Heart right ventricle (tissue), 16 donors: ENCODE measurements around the gene SARDH. TPM values are rescaled to one million over a fixed set of nuclear protein-coding genes. Genes with fewer than 3 reads are reported as not detected.

Experiments used
- ATAC-seq, 8 donors: fragments of 200-7000 bp; cut with Tn5 transposase; one replicate each; pipeline ENCODE4 v1.9.1; 2020; ENCODE audit warnings: mild to moderate bottlenecking in 8 of 8, moderate library complexity in 8 of 8, moderate number of reproducible peaks in 1 of 8
- DNase-seq, 2 donors: peaks; one replicate each; pipeline ENCODE4 v3.0.0-alpha.2; 2020
- H3K27ac ChIP-seq, 10 donors: fragments of 200-600 bp; sonication (generic) in 2 of 10; one replicate each; pipeline versions ENCODE4 v1.5.0 to v1.8.0; 2020 to 2022; ENCODE audit warnings: mild to moderate bottlenecking in 3 of 10
- H3K27me3 ChIP-seq, 7 donors: fragments of 200-600 bp; one replicate each; pipeline ENCODE4 v1.8.0; 2021 to 2022; ENCODE audit warnings: mild to moderate bottlenecking in 2 of 7
- H3K36me3 ChIP-seq, 9 donors: fragments of 200-600 bp; sonication (generic) in 1 of 9; one replicate each; pipeline versions ENCODE4 v1.5.0 to v1.8.0; 2020 to 2022; ENCODE audit warnings: mild to moderate bottlenecking in 2 of 9
- H3K4me1 ChIP-seq, 9 donors: fragments of 200-600 bp; sonication (generic) in 1 of 9; one replicate each; pipeline versions ENCODE4 v1.5.0 to v1.8.0; 2020 to 2022; ENCODE audit warnings: mild to moderate bottlenecking in 4 of 9
- H3K4me3 ChIP-seq, 10 donors: fragments of 200-600 bp; sonication (generic) in 2 of 10; one replicate each; pipeline versions ENCODE4 v1.5.0 to v1.8.0; 2020 to 2022; ENCODE audit warnings: mild to moderate bottlenecking in 7 of 10, moderate library complexity in 2 of 10
- H3K9me3 ChIP-seq, 11 donors: fragments of 200-600 bp in 10 of 11; sonication (generic) in 2 of 11; one replicate each; pipeline versions ENCODE4 v1.5.0 to v1.8.0; 2013 to 2022; ENCODE audit warnings: mild to moderate bottlenecking in 2 of 11, control low read depth in 1 of 11, moderate library complexity in 1 of 11
- WGBS, 2 donors: extraction: QIAGEN DNeasy Blood & Tissue Kit; methylation state at CpG; one replicate each; pipeline ENCODE4 v1.1.7; 2013; ENCODE audit warnings: inconsistent platforms in 1 of 2; 5-methylcytosine and 5-hydroxymethylcytosine counted together
- intact Hi-C, 10 donors: fragments of 100-400 bp; cut with DNase I; formaldehyde crosslinking; loops; one replicate each; pipeline versions ENCODE4 v1.11.1 to v1.14.2; 2022
- polyA plus RNA-seq, 2 donors: library from polyadenylated mRNA; stranded (reverse); fragments of 200-250 nt; gene quantifications; one replicate each; pipeline ENCODE4 v1.2.3, GENCODE V29; 2013
- total RNA-seq, 10 donors: library from RNA; stranded (reverse); fragmentation: NEBNext Ultra II Directional in 3 of 10; extraction: Animal tissue kit (Norgen Biotek cat#: 25700) in 3 of 10; gene quantifications; one replicate each; pipeline versions ENCODE4 v1.2.1 to v1.2.4, GENCODE V29; 2021 to 2023
- TF ChIP-seq, protein P1 (sequence below), 9 donors: fragments of 200-600 bp; sonication (generic) in 2 of 9; IDR thresholded peaks; one replicate each; pipeline versions ENCODE4 v1.5.0 to v1.8.0; 2021 to 2022; ENCODE audit warnings: antibody characterized with exemption in 9 of 9, mild to moderate bottlenecking in 5 of 9, moderate library complexity in 1 of 9
- donor health status: Arrhythmogenic right ventricular cardiomyopathy.
- donor health status: ischemic (EF 13 %, LVEDD 7.1; RV severe dilation, severe dysfunction).
- donor health status: healthy with polysubstance abuse.
- donor health status: DM: no; HTN: yes; CAD: no.
- donor health status: DM: no; HTN: no; CAD: no.
- donor health status: ischemic (EF 25% LVEDD 6.9; RV normal size, moderate dysfunction).
- donor health status: ischemic (EF 25% LVEDD 5.7; RV mildly dilated, moderate dysfunction).
- donor health status: healthy.
- donor health status: DM: yes; HTN: yes; CAD: no.
- donor health status: Ischemic cardiomyopathy.
- donor health status: ischemic (EF 35%, LVEDD 5.7; RV mildly dilated, moderate dysfunction).
- donor health status: nonischemic (EF 11% LVEDD 7.7; RV severe dilation, severe dysfunction).
- donor health status: DM: yes; HTN: yes; CAD: no.
- donor health status: PGD.
- donor health status: ischemic (EF 29% LVEDD 5.4; RV normal size, mild dysfunction).
- donor health status: nonischemic (EF 23%, LVEDD 6.1; RV moderate dilation, normal function).

SARDH gene
- total and polyA plus RNA-seq, 12 donors = 0.28 to 1.8 (median 0.53) TPM

DNA sequence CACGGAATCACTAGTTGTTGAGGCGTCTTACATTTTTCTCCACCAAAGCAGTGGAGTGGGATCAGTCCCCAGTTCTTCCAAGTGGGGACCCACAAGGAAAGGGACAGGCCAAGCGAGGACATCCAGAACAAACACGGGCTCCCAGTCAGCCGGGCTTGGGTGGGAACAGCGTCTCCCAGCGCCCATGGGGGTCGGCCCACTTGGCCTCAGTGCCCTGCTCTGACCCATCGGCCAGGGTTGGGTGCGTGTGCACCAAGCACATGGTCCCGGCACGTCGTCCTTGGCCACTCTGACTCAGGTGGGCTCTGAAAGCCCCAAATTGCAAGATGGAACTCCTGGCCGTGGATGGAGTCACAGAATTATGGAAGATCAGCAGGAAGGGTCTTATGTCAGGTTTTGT, 64.1 kb downstream of the SARDH start:
- TF ChIP-seq, protein P1, sequence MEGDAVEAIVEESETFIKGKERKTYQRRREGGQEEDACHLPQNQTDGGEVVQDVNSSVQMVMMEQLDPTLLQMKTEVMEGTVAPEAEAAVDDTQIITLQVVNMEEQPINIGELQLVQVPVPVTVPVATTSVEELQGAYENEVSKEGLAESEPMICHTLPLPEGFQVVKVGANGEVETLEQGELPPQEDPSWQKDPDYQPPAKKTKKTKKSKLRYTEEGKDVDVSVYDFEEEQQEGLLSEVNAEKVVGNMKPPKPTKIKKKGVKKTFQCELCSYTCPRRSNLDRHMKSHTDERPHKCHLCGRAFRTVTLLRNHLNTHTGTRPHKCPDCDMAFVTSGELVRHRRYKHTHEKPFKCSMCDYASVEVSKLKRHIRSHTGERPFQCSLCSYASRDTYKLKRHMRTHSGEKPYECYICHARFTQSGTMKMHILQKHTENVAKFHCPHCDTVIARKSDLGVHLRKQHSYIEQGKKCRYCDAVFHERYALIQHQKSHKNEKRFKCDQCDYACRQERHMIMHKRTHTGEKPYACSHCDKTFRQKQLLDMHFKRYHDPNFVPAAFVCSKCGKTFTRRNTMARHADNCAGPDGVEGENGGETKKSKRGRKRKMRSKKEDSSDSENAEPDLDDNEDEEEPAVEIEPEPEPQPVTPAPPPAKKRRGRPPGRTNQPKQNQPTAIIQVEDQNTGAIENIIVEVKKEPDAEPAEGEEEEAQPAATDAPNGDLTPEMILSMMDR (IDR thresholded peaks at IDR 0.05) = no peak
- Histone ChIP-seq H3K27ac (no peak overlapping the region), H3K27me3 (peaks cover 0 to 14% (median 0%) of the 10 kb centered on the region in 7 donors), H3K9me3 (peaks cover 0 to 6% (median 0%) of the 10 kb centered on the region in 11 donors), H3K4me3 (no peak overlapping the region), H3K36me3 (no peaks in the 10 kb centered on the region), H3K4me1 (peaks cover 0 to 14% (median 5%) of the 10 kb centered on the region in 9 donors)
- DNase-seq = no peak
- 95 to 96% methylated on average over 14 of the region's 14 CpGs for WGBS, 2 donors
- intact Hi-C loops = no loop called here
- no peak for ATAC-seq

DNA sequence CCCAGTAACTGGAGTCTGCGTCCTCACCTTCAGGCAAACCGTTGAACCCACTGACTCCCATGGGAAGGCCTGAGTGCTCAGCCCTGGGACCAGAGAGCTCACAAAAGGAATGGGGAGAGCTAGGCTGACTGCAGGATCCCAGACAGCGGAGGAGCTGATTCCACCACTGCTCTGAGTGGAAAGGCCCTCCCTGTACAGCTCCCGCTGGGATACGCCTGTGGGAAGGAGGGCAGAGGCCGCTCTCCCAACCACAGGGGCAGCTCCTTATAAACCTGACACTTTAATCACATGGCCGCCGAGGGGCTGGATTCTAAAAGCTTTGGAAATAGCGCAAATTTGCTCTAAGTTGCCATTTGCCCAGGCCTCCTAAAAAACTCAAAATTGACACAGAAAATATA, 64.9 kb downstream of the SARDH start:
- intact Hi-C loops = no loop called here
- no peaks in the 10 kb centered on the region for H3K36me3 ChIP-seq
- DNase-seq = no peak
- no peak overlapping the region for H3K27ac ChIP-seq
- H3K27me3 ChIP-seq = peaks cover 0 to 14% (median 0%) of the 10 kb centered on the region in 7 donors
- H3K4me3 ChIP-seq = no peak overlapping the region
- H3K9me3 ChIP-seq = peaks cover 0 to 6% (median 0%) of the 10 kb centered on the region in 11 donors
- TF ChIP-seq, protein P1 (IDR thresholded peaks at IDR 0.05) = no peak
- peak in 6 of 8 donors; percentile 28 to 60 (median 38) for ATAC-seq
- 68 to 69% methylated on average over 9 of the region's 9 CpGs for WGBS, 2 donors
- peaks cover 0 to 9% (median 0%) of the 10 kb centered on the region in 9 donors for H3K4me1 ChIP-seq

DNA sequence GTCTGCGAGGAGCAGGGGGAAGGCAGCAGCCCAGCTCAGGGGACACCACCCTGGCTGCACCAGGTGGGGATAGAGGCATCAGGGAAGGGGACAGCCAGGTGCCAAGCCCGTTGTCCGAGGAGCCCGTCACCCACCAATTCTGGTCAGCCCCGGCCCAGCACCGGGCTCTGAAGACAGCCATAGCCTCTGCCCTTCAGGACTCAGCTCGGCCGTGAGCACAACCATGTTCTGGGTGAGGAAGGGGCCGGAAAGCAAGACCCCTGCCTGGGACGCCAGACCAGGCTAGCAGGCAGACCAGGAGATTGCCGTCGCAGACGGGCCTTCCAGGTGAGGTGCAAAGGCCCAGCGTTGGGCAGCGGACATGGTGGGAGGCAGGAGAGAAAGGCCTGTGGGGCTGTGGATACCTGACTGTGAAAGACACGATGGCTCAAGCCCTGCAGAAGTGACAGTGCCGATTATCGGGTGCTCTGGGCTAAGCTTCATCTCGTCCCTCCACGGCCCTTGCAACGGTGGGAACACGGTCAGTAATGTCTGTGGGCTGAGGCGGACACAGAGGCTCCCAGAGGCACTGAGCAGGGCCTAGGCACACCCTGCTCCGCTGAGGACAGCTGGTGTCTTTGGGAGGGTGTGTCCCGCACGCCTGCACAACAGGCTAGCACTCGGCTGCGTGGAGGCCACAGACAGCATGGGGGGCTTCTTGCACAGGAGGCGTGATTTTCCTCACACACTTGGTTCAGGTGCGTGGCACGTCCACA, 65.5 kb downstream of the SARDH start:
- TF ChIP-seq, protein P1 (IDR thresholded peaks at IDR 0.05) = no peak
- DNase-seq (no peak), ATAC-seq (peak in 2 of 8 donors; percentile 11 to 14)
- WGBS, 2 donors = 89 to 93% methylated on average over 31 of the region's 31 CpGs
- no peaks in the 10 kb centered on the region for H3K36me3 ChIP-seq
- no peak overlapping the region for H3K4me3 ChIP-seq
- intact Hi-C loops = no loop called here
- H3K9me3 ChIP-seq = peaks cover 0 to 6% (median 0%) of the 10 kb centered on the region in 11 donors
- peaks cover 0 to 16% (median 0%) of the 10 kb centered on the region in 7 donors for H3K27me3 ChIP-seq
- peaks cover 0 to 11% (median 0%) of the 10 kb centered on the region in 9 donors for H3K4me1 ChIP-seq
- H3K27ac ChIP-seq = no peak overlapping the region

DNA sequence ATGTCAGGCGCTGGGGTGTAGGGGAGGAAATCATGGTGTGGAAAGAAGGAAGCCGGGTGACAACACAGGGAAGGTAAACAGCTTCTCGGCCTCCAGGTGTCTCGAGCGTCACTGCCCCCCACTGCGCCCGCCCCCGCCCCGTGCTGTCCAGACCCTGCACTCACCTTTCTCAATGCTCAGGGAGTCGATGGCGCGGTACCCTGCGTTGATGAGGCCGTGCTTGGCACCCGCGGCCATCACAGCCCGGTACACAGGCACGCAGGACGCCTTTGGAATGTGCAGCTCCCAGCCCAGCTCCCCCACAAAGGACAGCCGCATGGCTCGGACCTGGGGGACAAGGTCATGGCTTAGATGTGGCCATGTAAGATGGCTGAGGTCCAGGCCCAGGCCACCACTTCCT, 66.8 kb downstream of the SARDH start:
- Histone ChIP-seq H3K27me3 (peaks cover 0 to 20% (median 0%) of the 10 kb centered on the region in 7 donors), H3K27ac (no peak overlapping the region), H3K36me3 (no peaks in the 10 kb centered on the region), H3K4me3 (no peak overlapping the region), H3K4me1 (peaks cover 0 to 21% (median 2%) of the 10 kb centered on the region in 9 donors), H3K9me3 (peaks cover 0 to 6% (median 0%) of the 10 kb centered on the region in 11 donors)
- 89 to 95% methylated on average over 21 of the region's 21 CpGs for WGBS, 2 donors
- TF ChIP-seq, protein P1 (IDR thresholded peaks at IDR 0.05) = no peak
- intact Hi-C loops = no loop called here
- DNase-seq (no peak), ATAC-seq (no peak)
